H9 (cell line): ENCODE results near the gene LPCAT1. TPM values are rescaled to one million over a fixed set of nuclear protein-coding genes. Genes with fewer than 3 reads are reported as not detected.

Experiments
- DNase-seq: peaks from one replicate; pipeline ENCODE4 v3.0.0-alpha.2; 2017
- H2AFZ ChIP-seq: one replicate; pipeline ENCODE4 v1.6.1; 2013; ENCODE audit warnings: mild to moderate bottlenecking, low read length, control low read depth, moderate library complexity
- H2AK5ac ChIP-seq: 2 replicates; pipeline ENCODE4 v1.6.1; 2013; ENCODE audit warnings: low read length, control low read depth, mixed read lengths; ENCODE audit not compliant: insufficient read length
- H2BK120ac ChIP-seq: one replicate; pipeline ENCODE4 v1.6.1; 2013; ENCODE audit warnings: low read depth, mild to moderate bottlenecking, low read length, control low read depth, inconsistent platforms; ENCODE audit not compliant: poor library complexity, severe bottlenecking
- H2BK12ac ChIP-seq: 2 replicates; pipeline ENCODE4 v1.6.1; 2013; ENCODE audit warnings: low read length, control low read depth, mixed read lengths, low read depth; ENCODE audit not compliant: insufficient read length
- H2BK15ac ChIP-seq: 2 replicates; pipeline ENCODE4 v1.6.1; 2013; ENCODE audit warnings: low read depth, low read length, control low read depth
- H2BK20ac ChIP-seq: one replicate; pipeline ENCODE4 v1.6.1; 2013; ENCODE audit warnings: low read depth, mild to moderate bottlenecking, low read length, control low read depth, inconsistent platforms; ENCODE audit not compliant: poor library complexity, severe bottlenecking
- H2BK5ac ChIP-seq: 2 replicates; pipeline ENCODE4 v1.6.1; 2013; ENCODE audit warnings: low read length, control low read depth, mixed read lengths; ENCODE audit not compliant: insufficient read length
- H3K14ac ChIP-seq: 2 replicates; pipeline ENCODE4 v1.6.1; 2013; ENCODE audit warnings: low read length, control low read depth; ENCODE audit not compliant: insufficient read depth
- H3K18ac ChIP-seq: 2 replicates; pipeline ENCODE4 v1.6.1; 2013; ENCODE audit warnings: low read depth, mild to moderate bottlenecking, mixed read lengths, low read length, control low read depth; ENCODE audit not compliant: insufficient read length
- H3K23ac ChIP-seq: 2 replicates; pipeline ENCODE4 v1.6.1; 2013; ENCODE audit warnings: low read length, control low read depth, mixed read lengths, low read depth; ENCODE audit not compliant: insufficient read length
- H3K23me2 ChIP-seq: 2 replicates; pipeline ENCODE4 v1.6.1; 2013; ENCODE audit warnings: low read depth, mild to moderate bottlenecking, mixed read lengths, low read length, control low read depth; ENCODE audit not compliant: insufficient read length, poor library complexity, severe bottlenecking
- H3K27ac ChIP-seq: 2 replicates; pipeline ENCODE4 v1.5.1; 2013; ENCODE audit warnings: low read length, control low read depth, mixed read lengths, low read depth; ENCODE audit not compliant: insufficient read length
- H3K27me3 ChIP-seq: 2 replicates; pipeline ENCODE4 v1.6.1; 2013; ENCODE audit warnings: low read length, control low read depth, inconsistent platforms; ENCODE audit not compliant: insufficient read depth
- H3K4ac ChIP-seq: 2 replicates; pipeline ENCODE4 v1.6.1; 2013; ENCODE audit warnings: low read depth, mild to moderate bottlenecking, control low read depth, inconsistent platforms, low read length, moderate library complexity
- H3K4me1 ChIP-seq: 2 replicates; pipeline ENCODE4 v1.6.1; 2013; ENCODE audit warnings: low read length, control low read depth, inconsistent platforms; ENCODE audit not compliant: insufficient read depth
- H3K4me2 ChIP-seq: 2 replicates; pipeline ENCODE4 v1.6.1; 2013; ENCODE audit warnings: low read length, control low read depth, mixed read lengths; ENCODE audit not compliant: insufficient read length, insufficient read depth
- H3K56ac ChIP-seq: 2 replicates; pipeline ENCODE4 v1.6.1; 2013; ENCODE audit warnings: low read depth, mild to moderate bottlenecking, mixed read lengths, low read length, control low read depth; ENCODE audit not compliant: insufficient read length
- H3K79me1 ChIP-seq: 2 replicates; pipeline ENCODE4 v1.6.1; 2013; ENCODE audit warnings: low read depth, mild to moderate bottlenecking, moderate library complexity, low read length, control low read depth, inconsistent platforms; ENCODE audit not compliant: insufficient read depth, poor library complexity, severe bottlenecking
- H3K79me2 ChIP-seq: 2 replicates; pipeline ENCODE4 v1.6.1; 2013; ENCODE audit warnings: low read length, control low read depth, inconsistent platforms; ENCODE audit not compliant: insufficient read depth
- H3K9ac ChIP-seq: 2 replicates; pipeline ENCODE4 v1.6.1; 2013; ENCODE audit warnings: low read length, control low read depth, mixed read lengths; ENCODE audit not compliant: insufficient read length; ENCODE audit errors: extremely low read depth
- H3K9me3 ChIP-seq: one replicate; pipeline ENCODE4 v1.6.1; 2013; ENCODE audit warnings: low read depth, low read length, inconsistent platforms; ENCODE audit not compliant: control insufficient read depth
- H3T11ph ChIP-seq: one replicate; pipeline ENCODE4 v1.6.1; 2013; ENCODE audit warnings: mild to moderate bottlenecking, low read length, control low read depth, inconsistent platforms
- H4K20me1 ChIP-seq: one replicate; pipeline ENCODE4 v1.6.1; 2013; ENCODE audit not compliant: control insufficient read depth, insufficient read length, insufficient read depth
- H4K5ac ChIP-seq: 2 replicates; pipeline ENCODE4 v1.6.1; 2013; ENCODE audit warnings: low read depth, mild to moderate bottlenecking, mixed read lengths, low read length, control low read depth; ENCODE audit not compliant: insufficient read length
- H4K8ac ChIP-seq: replicated peaks from 2 replicates; pipeline ENCODE4 v1.6.1; 2013; ENCODE audit warnings: low read length, control low read depth, mixed read lengths, low read depth; ENCODE audit not compliant: insufficient read length
- H4K91ac ChIP-seq: 2 replicates; pipeline ENCODE4 v1.6.1; 2013; ENCODE audit warnings: low read depth, mild to moderate bottlenecking, moderate library complexity, mixed read lengths, low read length, control low read depth; ENCODE audit not compliant: insufficient read length
- H3K27ac Mint-ChIP-seq, 3 experiments: 2 replicates in 2 of 3; 3 replicates in 1 of 3; pipeline ENCODE4 v1.8.0; 2020 to 2021; ENCODE audit warnings: mixed read lengths in 3 of 3, mild to moderate bottlenecking in 1 of 3, moderate library complexity in 1 of 3
- H3K27me3 Mint-ChIP-seq: 2 replicates; pipeline ENCODE4 v1.8.0; 2021; ENCODE audit warnings: low read depth, mild to moderate bottlenecking, moderate library complexity, mixed read lengths
- H3K36me3 Mint-ChIP-seq, 3 experiments: 2 replicates in 2 of 3; 3 replicates in 1 of 3; pipeline ENCODE4 v1.8.0; 2020 to 2021; ENCODE audit warnings: low read depth in 3 of 3, mixed read lengths in 3 of 3; ENCODE audit not compliant: insufficient read depth in 1 of 3
- H3K4me1 Mint-ChIP-seq, 2 experiments: 2 replicates each; pipeline ENCODE4 v1.8.0; 2020; ENCODE audit warnings: mixed read lengths in 2 of 2
- H3K4me3 Mint-ChIP-seq, 2 experiments: 2 replicates in 1 of 2; 3 replicates in 1 of 2; pipeline ENCODE4 v1.8.0; 2020 to 2021; ENCODE audit warnings: mild to moderate bottlenecking in 2 of 2, mixed read lengths in 2 of 2, moderate library complexity in 1 of 2
- H3K9me3 Mint-ChIP-seq, 2 experiments: 2 replicates in 1 of 2; 3 replicates in 1 of 2; pipeline ENCODE4 v1.8.0; 2020; ENCODE audit warnings: mild to moderate bottlenecking in 2 of 2, mixed read lengths in 2 of 2, moderate library complexity in 1 of 2
- CTCF ChIP-seq: fragments of 200-600 bp; sonication (generic); conservative IDR thresholded peaks from 3 replicates; pipeline ENCODE4 v1.8.0; 2021; ENCODE audit warnings: antibody characterized with exemption, mild to moderate bottlenecking
- whole genome bisulfite sequencing: extraction: QIAGEN DNeasy Blood & Tissue Kit; methylation state at CpG from one replicate; pipeline ENCODE4 v1.1.7; 2013; ENCODE audit warnings: missing lambda C conversion rate, low lambda C conversion rate, mixed read lengths; ENCODE audit not compliant: insufficient read length; ENCODE audit errors: extremely low coverage; 5-methylcytosine and 5-hydroxymethylcytosine counted together
- total RNA-seq: library from RNA; stranded (reverse); gene quantifications from 2 replicates; pipeline ENCODE4 v1.2.1, GENCODE V29; 2021

LPCAT1 gene
- total RNA-seq, 1 experiment from 2014 or later: 231 TPM

- peak; percentile 73 for DNase-seq
- Histone ChIP-seq H3K79me2 (no peaks in the 10 kb centered on the region; the same call in 1 of the 2 replicates), H3K18ac (no peak overlapping the region), H3K27ac (no peak overlapping the region), H3K9me3 (no peaks in the 10 kb centered on the region), H3K23ac (no peak overlapping the region), H2BK12ac (no peak overlapping the region), H3K9ac (no peak overlapping the region), H2BK15ac (no peak overlapping the region), H3K4ac (no peak overlapping the region), H4K20me1 (no peaks in the 10 kb centered on the region), H3K14ac (no peak overlapping the region), H3K27me3 (no peaks in the 10 kb centered on the region), H2AFZ (no peak overlapping the region), H4K91ac (no peak overlapping the region), H3K79me1 (no peaks in the 10 kb centered on the region), H2BK120ac (no peak overlapping the region), H3T11ph (no peak overlapping the region), H2BK20ac (no peak overlapping the region), H3K4me1 (no peaks in the 10 kb centered on the region), H3K23me2 (no peaks in the 10 kb centered on the region), H2BK5ac (no peak overlapping the region), H4K5ac (no peak overlapping the region), H2AK5ac (no peak overlapping the region), H3K56ac (no peak overlapping the region), H3K4me2 (no peak overlapping the region), H4K8ac (no peak overlapping the region)
- H3K4me3 Mint-ChIP-seq: no peak overlapping the region
- H3K4me1 Mint-ChIP-seq: peaks cover 0 to 5% of the 10 kb centered on the region in 2 experiments; a peak in 1 of 4 replicates
- H3K9me3 Mint-ChIP-seq: peaks cover 6 to 17% of the 10 kb centered on the region in 2 experiments; a peak in 4 of 5 replicates
- peaks cover 56 to 91% (median 87%) of the 10 kb centered on the region in 3 experiments for H3K36me3 Mint-ChIP-seq
- WGBS: no CpG with 5 or more reads among the region's 15 CpGs
- TF ChIP-seq CTCF: peak; percentile 85
- no peaks in the 10 kb centered on the region; the same call in 1 of the 2 replicates for H3K27me3 Mint-ChIP-seq
- peak overlapping the region; percentile 88 to 97 (median 92); a peak in 5 of 7 replicates for H3K27ac Mint-ChIP-seq
Measured at GRCh38 chr5:1468247-1468612, 55.5 kb downstream of the LPCAT1 start.
